K562 (cell line): ENCODE results near the gene SERPINA12. TPM values are rescaled to one million over a fixed set of nuclear protein-coding genes. Genes with fewer than 3 reads are reported as not detected.

Experiments
- ATAC-seq: fragments of 200-7000 bp; cut with Tn5 transposase; 3 replicates; pipeline ENCODE4 v1.9.1; 2020; ENCODE audit warnings: moderate library complexity
- BruUV-seq: library from RNA; stranded (reverse); fragments of 400-500 nt; replicated peaks from 2 replicates; lab custom pipeline; 2021; lab: Mats Ljungman, UMichigan
- CTCF ChIA-PET: fragments of 300-600 bp; formaldehyde crosslinking; extraction: SDS; loops from one replicate; lab custom pipeline; 2021; ENCODE audit warnings: low intra/inter-chr PET ratio; lab: Yijun Ruan, JAX
- POLR2A ChIA-PET: fragments of 300-600, 350-650 bp; sonication (Branson Sonifier 250); formaldehyde crosslinking; extraction: SDS; loops from one replicate; lab custom pipeline; 2021; ENCODE audit warnings: antibody characterized with exemption, inconsistent platforms; lab: Yijun Ruan, JAX
- DNase-seq, 4 experiments: peaks; one replicate each; pipeline versions ENCODE4 v3.0.0 to v3.0.0-alpha.2; 2011 to 2018; ENCODE audit warnings: low spot score in 3 of 4, mixed read lengths in 3 of 4; ENCODE audit errors: extremely low read depth in 1 of 4
- FAIRE-seq: peaks from 2 replicates; lab custom pipeline; 2011; peaks lifted over from hg19 to GRCh38; lab: Jason Lieb, UNC
- H2AFZ ChIP-seq: 2 replicates; pipeline ENCODE4 v1.6.0; 2011; ENCODE audit warnings: low read depth, low read length, control low read depth, inconsistent platforms
- H3K27ac ChIP-seq: fragments of 200-600 bp; 3 replicates; pipeline ENCODE4 v1.8.0; 2011; ENCODE audit warnings: low read depth, mild to moderate bottlenecking, control low read depth, inconsistent platforms, low read length, moderate library complexity, mixed read lengths; ENCODE audit errors: extremely low read depth
- H3K27me3 ChIP-seq, 2 experiments: fragments of 300-600 bp in 1 of 2; 2 replicates in 1 of 2; 3 replicates in 1 of 2; pipeline versions ENCODE4 v1.6.0 to v1.8.0; 2011; ENCODE audit warnings: inconsistent platforms in 2 of 2, low read length in 2 of 2, mild to moderate bottlenecking in 1 of 2, mixed read lengths in 1 of 2, moderate library complexity in 1 of 2; ENCODE audit not compliant: control insufficient read depth in 2 of 2, insufficient read depth in 2 of 2
- H3K36me3 ChIP-seq: fragments of 300-600 bp; 3 replicates; pipeline ENCODE4 v1.8.0; 2011; ENCODE audit warnings: mild to moderate bottlenecking, low read length, inconsistent platforms; ENCODE audit not compliant: control insufficient read depth, insufficient read depth
- H3K4me1 ChIP-seq, 2 experiments: fragments of 200-600 bp in 1 of 2; replicated peaks in 1 of 2; 2 replicates in 1 of 2; 3 replicates in 1 of 2; pipeline versions ENCODE4 v1.5.1 to v1.8.0; 2011; ENCODE audit warnings: inconsistent platforms in 2 of 2, low read length in 2 of 2, mild to moderate bottlenecking in 1 of 2, mixed read lengths in 1 of 2, moderate library complexity in 1 of 2; ENCODE audit not compliant: control insufficient read depth in 2 of 2, insufficient read depth in 2 of 2
- H3K4me2 ChIP-seq: 2 replicates; pipeline ENCODE4 v1.6.1; 2011; ENCODE audit warnings: low read length, control low read depth, inconsistent platforms, mixed read lengths; ENCODE audit not compliant: insufficient read depth
- H3K4me3 ChIP-seq: fragments of 200-600 bp; sonication (generic), shearing (Covaris generic); 2 replicates; pipeline ENCODE4 v1.5.1; 2016; ENCODE audit warnings: control low read depth, inconsistent platforms
- H3K79me2 ChIP-seq: fragments of 200-600 bp; 3 replicates; pipeline ENCODE4 v1.8.0; 2011; ENCODE audit warnings: low read length, inconsistent platforms; ENCODE audit not compliant: control insufficient read depth, insufficient read depth
- H3K9ac ChIP-seq, 2 experiments: 2 replicates each; pipeline versions ENCODE4 v1.6.0 to v1.6.1; 2011; ENCODE audit warnings: low read depth in 2 of 2, low read length in 2 of 2, control low read depth in 1 of 2, inconsistent platforms in 1 of 2, mild to moderate bottlenecking in 1 of 2, mixed read lengths in 1 of 2; ENCODE audit not compliant: insufficient read depth in 1 of 2
- H3K9me1 ChIP-seq: one replicate; pipeline ENCODE4 v1.6.0; 2011; ENCODE audit warnings: inconsistent platforms, mild to moderate bottlenecking, low read length, moderate library complexity; ENCODE audit not compliant: control insufficient read depth, insufficient read depth
- H3K9me3 ChIP-seq: replicated peaks from 2 replicates; pipeline ENCODE4 v1.5.1; 2011; ENCODE audit warnings: low read depth, low read length, inconsistent platforms; ENCODE audit not compliant: control insufficient read depth, insufficient read depth
- H4K20me1 ChIP-seq: replicated peaks from 2 replicates; pipeline ENCODE4 v1.6.1; 2011; ENCODE audit warnings: low read length, inconsistent platforms, mixed read lengths; ENCODE audit not compliant: control insufficient read depth, insufficient read depth
- CTCF ChIP-seq, 3 experiments: IDR thresholded peaks in 2 of 3; conservative IDR thresholded peaks in 1 of 3; 2 replicates each; pipeline ENCODE4 v1.5.1; 2011 to 2012; ENCODE audit warnings: low read length in 3 of 3, mild to moderate bottlenecking in 3 of 3, control low read depth in 2 of 3, improper control_type of control experiment in 1 of 3, inconsistent platforms in 1 of 3, low read depth in 1 of 3, mixed read lengths in 1 of 3, moderate library complexity in 1 of 3; ENCODE audit not compliant: insufficient read depth in 2 of 3
- MEF2D ChIP-seq: conservative IDR thresholded peaks from 2 replicates; pipeline ENCODE4 v1.6.1; 2016; ENCODE audit warnings: low read depth, missing genetic modification characterization, missing compliant biosample characterization
- RAD21 ChIP-seq, 2 experiments: fragments of 250-450 bp in 1 of 2; fragments of 450-650 bp in 1 of 2; sonication (Bioruptor Pico) in 1 of 2; formaldehyde crosslinking in 1 of 2; IDR thresholded peaks in 1 of 2; conservative IDR thresholded peaks in 1 of 2; 2 replicates each; pipeline versions ENCODE4 v1.4.0 to v1.8.0; 2020 to 2022; ENCODE audit warnings: mild to moderate bottlenecking in 2 of 2, moderate library complexity in 1 of 2
- REST ChIP-seq, 2 experiments: fragments of 450-650 bp; formaldehyde crosslinking in 1 of 2; IDR thresholded peaks; 2 replicates each; pipeline versions ENCODE4 v1.4.0 to v1.6.1; 2014 to 2020; ENCODE audit warnings: mild to moderate bottlenecking in 2 of 2, borderline replicate concordance in 1 of 2, low read depth in 1 of 2
- WGBS: fragments of 100-300 bp; shearing (Covaris generic); methylation state at CpG from one replicate; pipeline ENCODE4 v1.1.6; 2016; ENCODE audit warnings: low coverage, mixed read lengths; ENCODE audit not compliant: insufficient coverage; ENCODE audit errors: missing lambda C conversion rate; 5-methylcytosine and 5-hydroxymethylcytosine counted together
- in situ Hi-C: fragments of 300-500 bp; cut with MboI; formaldehyde crosslinking; loops from 4 replicates; pipeline ENCODE4 v1.15.0; 2018; ENCODE audit warnings: inconsistent platforms, mixed read lengths
- intact Hi-C: fragments of 100-400 bp; cut with micrococcal nuclease; formaldehyde crosslinking; loops from 2 replicates; pipeline ENCODE4 v1.14.2; 2022
- polyA plus RNA-seq, 8 experiments: library from polyadenylated mRNA; depleted of rRNA in 4 of 8; stranded (reverse) in 5 of 8; unstranded in 3 of 8; fragments of >200 nt; fragmentation: Nextera tagmentation in 2 of 8; fragmentation: Illumina TruSeq in 1 of 8; extraction: Ambion mirVana in 2 of 8; extraction: Trizol in 1 of 8; gene quantifications; 2 replicates each; pipeline versions ENCODE4 v1.2.1 to v1.2.3, GENCODE V29; 2011 to 2014; ENCODE audit warnings: inconsistent platforms in 1 of 8, missing spikeins in 1 of 8
- total RNA-seq, 7 experiments: library from RNA; depleted of rRNA in 6 of 7; stranded (reverse); fragments of >200 nt in 6 of 7; fragmentation: Illumina TruSeq in 2 of 7; extraction: Trizol in 2 of 7; gene quantifications; 2 replicates each; pipeline versions ENCODE4 v1.2.1 to v1.2.3, GENCODE V29; 2011 to 2021; ENCODE audit warnings: low replicate concordance in 1 of 7

SERPINA12 gene
- total and polyA plus RNA-seq, 9 of the 15 experiments (the other 6 are each of a cell fraction or from before 2014, with no cell fraction given) = not detected

GRCh38 chr14:94548999-94549985, 40.0 kb upstream of the SERPINA12 start:
- intact Hi-C loops = loop anchor here (1.0 kb wide), 1 partner anchor 115 kb away; no protein-coding TSS in a partner anchor
- H3K27ac ChIP-seq = no peak overlapping the region
- H3K4me2 ChIP-seq = no peak overlapping the region
- BruUV-seq = no TSS peak
- H3K9ac ChIP-seq = no peak overlapping the region
- TF ChIP-seq REST (IDR thresholded peaks at IDR 0.05; ENCODE audit: borderline replicate concordance) (peak; percentile 10; the same call in 1 of the 2 replicates), REST (CRISPR knock-in tag; IDR thresholded peaks at IDR 0.05; ENCODE audit: low read depth) (no peak), CTCF (IDR thresholded peaks at IDR 0.05 in 2 of 3, conservative IDR thresholded peaks at IDR 0.05 in 1 of 3; ENCODE audit: insufficient read depth in 2 of 3, low read depth in 1 of 3, low read length in 3 of 3) (peak; percentile 62 to 68 (median 65)), RAD21 (CRISPR knock-in tag; conservative IDR thresholded peaks at IDR 0.05 in 1 of 2, IDR thresholded peaks at IDR 0.05 in 1 of 2) (peak in 1 of 2 experiments; percentile 48; a peak in 2 of 4 replicates), MEF2D (tag) (no peak)
- TF ChIP-seq, all 486 proteins: peak for 3
- ATAC-seq (peak; percentile 88), DNase-seq (peak; percentile 41 to 65 (median 55)), FAIRE-seq (peak; percentile 6)
- Histone ChIP-seq H3K27me3 (no peaks in the 10 kb centered on the region), H4K20me1 (no peaks in the 10 kb centered on the region), H3K9me3 (no peaks in the 10 kb centered on the region), H3K79me2 (no peaks in the 10 kb centered on the region), H3K4me3 (no peak overlapping the region), H2AFZ (no peak overlapping the region), H3K36me3 (no peaks in the 10 kb centered on the region), H3K9me1 (no peaks in the 10 kb centered on the region), H3K4me1 (no peaks in the 10 kb centered on the region)
- 1% methylated on average over 21 of the region's 24 CpGs for WGBS
- in situ Hi-C loops = no loop called here
- ChIA-PET CTCF (interaction anchor here (1.4 kb wide), 1 partner anchor 114 kb away, joined by 5 read pairs; no protein-coding TSS in a partner anchor), POLR2A (interaction anchor here (0.6 kb wide), 3 partner anchors 13 to 450 kb away, joined by 3 to 4 read pairs (median 3); no protein-coding TSS in a partner anchor)
